Measurements from ENCODE around the gene BMPR1B.

- TF ChIP-seq JUND (IDR thresholded peaks at IDR 0.05) (no peak), CTCF (IDR thresholded peaks at IDR 0.05; ENCODE audit: low read depth, low read length, missing input control) (no peak), REST (IDR thresholded peaks at IDR 0.05) (no peak), RAD21 (IDR thresholded peaks at IDR 0.05) (no peak), MAX (IDR thresholded peaks at IDR 0.05) (no peak), GABPA (IDR thresholded peaks at IDR 0.05 in 1 of 2, conservative IDR thresholded peaks at IDR 0.05 in 1 of 2) (no peak), RXRA (IDR thresholded peaks at IDR 0.05) (no peak), EGR1 (IDR thresholded peaks at IDR 0.05; ENCODE audit: low read depth in 2 of 2) (no peak), SP1 (IDR thresholded peaks at IDR 0.05) (no peak), TAF1 (conservative IDR thresholded peaks at IDR 0.05) (no peak)
Observed at GRCh38 chr4:94765174-94765573, 7.4 kb downstream of the BMPR1B start.

All from liver (tissue), 3 donors.